ENCODE data around the gene CHRM2.

CHRM2 gene

GRCh38 chr7:136966825-136967224 lies 98.4 kb downstream of the CHRM2 start:
- DNase-seq: no peak

GRCh38 chr7:136969761-136970160 lies 101.3 kb downstream of the CHRM2 start:
- no peak for DNase-seq

GRCh38 chr7:136971776-136972175 lies 103.3 kb downstream of the CHRM2 start:
- no peak for DNase-seq

- DNase-seq: no peak
These were observed 108.2 kb downstream of the CHRM2 start for GRCh38 chr7:136976504-136977251.

- DNase-seq: no peak
These were observed 124.9 kb downstream of the CHRM2 start for GRCh38 chr7:136993377-136993776.

- DNase-seq: no peak
These were observed 129.3 kb downstream of the CHRM2 start for GRCh38 chr7:136997735-136998134.

GRCh38 chr7:136998495-136998894 lies 130.0 kb downstream of the CHRM2 start:
- no peak for DNase-seq

- no peak for DNase-seq
These were observed 132.2 kb downstream of the CHRM2 start for GRCh38 chr7:137000621-137001020.

- DNase-seq: no peak
These were observed 132.6 kb downstream of the CHRM2 start for GRCh38 chr7:137001041-137001440.

GRCh38 chr7:137001478-137001877 lies 133.0 kb downstream of the CHRM2 start:
- DNase-seq: no peak

- DNase-seq: no peak
These were observed 134.6 kb downstream of the CHRM2 start for GRCh38 chr7:137003086-137003485.

GRCh38 chr7:137003566-137003965 lies 135.1 kb downstream of the CHRM2 start:
- no peak for DNase-seq

GRCh38 chr7:137005873-137006272 lies 137.4 kb downstream of the CHRM2 start:
- no peak for DNase-seq

- no peak for DNase-seq
These were observed 137.8 kb downstream of the CHRM2 start for GRCh38 chr7:137006293-137006692.

GRCh38 chr7:137007001-137007694 lies 138.7 kb downstream of the CHRM2 start:
- DNase-seq: no peak

GRCh38 chr7:137009404-137009803 lies 141.0 kb downstream of the CHRM2 start:
- no peak for DNase-seq

GRCh38 chr7:137015015-137015414 lies 146.6 kb downstream of the CHRM2 start:
- no peak for DNase-seq

GRCh38 chr7:137017221-137017620 lies 148.8 kb downstream of the CHRM2 start:
- no peak for DNase-seq

- no peak for DNase-seq
These were observed 150.0 kb downstream of the CHRM2 start for GRCh38 chr7:137018468-137018867.

- no peak for DNase-seq
These were observed 151.9 kb downstream of the CHRM2 start for GRCh38 chr7:137020351-137020750.

- no peak for DNase-seq
These were observed 157.2 kb downstream of the CHRM2 start for GRCh38 chr7:137025469-137026175.

GRCh38 chr7:137026176-137026500 lies 157.7 kb downstream of the CHRM2 start:
- no peak for DNase-seq

- no peak for DNase-seq
These were observed 164.0 kb downstream of the CHRM2 start for GRCh38 chr7:137032436-137032835.

- no peak for DNase-seq
These were observed 168.3 kb downstream of the CHRM2 start for GRCh38 chr7:137036768-137037167.
